ENCODE measurements around the gene MBTPS1.
A peak's percentile ranks its signal among the peaks of the same experiment; 100 is the strongest.

The MBTPS1 gene

GRCh38 chr16:84013787-84014569 is 102.8 kb downstream of the MBTPS1 start:
- no peaks in the 10 kb centered on the region for H3K27me3 ChIP-seq (ENCODE audit: low read depth, low read length)
- H3K79me2 ChIP-seq (ENCODE audit: low read length) = no peaks in the 10 kb centered on the region
- H3K9ac ChIP-seq (ENCODE audit: low read length) = no peak overlapping the region
- H3K27ac ChIP-seq (ENCODE audit: low read length) = no peak overlapping the region
- H3K9me3 ChIP-seq (ENCODE audit: insufficient read depth, low read length) = no peaks in the 10 kb centered on the region
- 0 out of 2 replicates have a peak overlapping the region, but pooled peaks have one; percentile 21 for H2AFZ ChIP-seq (ENCODE audit: low read depth, low read length)
- no peaks in the 10 kb centered on the region for H3K36me3 ChIP-seq (replicated peaks; ENCODE audit: low read depth, low read length)
- H3K4me2 ChIP-seq (ENCODE audit: low read length) = no peak overlapping the region
- no peaks in the 10 kb centered on the region for H4K20me1 ChIP-seq (ENCODE audit: insufficient read depth, low read length)
- no peak overlapping the region for H3K4me3 ChIP-seq (ENCODE audit: low read length)
- H3K4me1 ChIP-seq (ENCODE audit: low read length) = no peaks in the 10 kb centered on the region
- TF ChIP-seq EZH2phosphoT487 (IDR thresholded peaks at IDR 0.05; ENCODE audit: low read depth) (no peak), CTCF (IDR thresholded peaks at IDR 0.05; ENCODE audit: low read depth, low read length) (no peak)

GRCh38 chr16:84009282-84009681 is 107.5 kb downstream of the MBTPS1 start:
- no peak overlapping the region for H3K9ac ChIP-seq (ENCODE audit: low read length)
- TF ChIP-seq CTCF (IDR thresholded peaks at IDR 0.05; ENCODE audit: low read depth, low read length) (no peak), EZH2phosphoT487 (IDR thresholded peaks at IDR 0.05; ENCODE audit: low read depth) (no peak)

GRCh38 chr16:84007965-84008364 is 108.8 kb downstream of the MBTPS1 start:
- H3K4me3 ChIP-seq (ENCODE audit: low read length) = no peak overlapping the region
- H3K79me2 ChIP-seq (ENCODE audit: low read length) = no peaks in the 10 kb centered on the region
- no peak overlapping the region for H3K27ac ChIP-seq (ENCODE audit: low read length)
- no peak overlapping the region for H3K4me2 ChIP-seq (ENCODE audit: low read length)
- H3K4me1 ChIP-seq (ENCODE audit: low read length) = no peaks in the 10 kb centered on the region
- H4K20me1 ChIP-seq (ENCODE audit: insufficient read depth, low read length) = no peaks in the 10 kb centered on the region
- H2AFZ ChIP-seq (ENCODE audit: low read depth, low read length) = no peak overlapping the region
- peaks cover 27% of the 10 kb centered on the region for H3K27me3 ChIP-seq (ENCODE audit: low read depth, low read length)
- no peak overlapping the region for H3K9ac ChIP-seq (ENCODE audit: low read length)
- H3K9me3 ChIP-seq (ENCODE audit: insufficient read depth, low read length) = no peaks in the 10 kb centered on the region
- no peaks in the 10 kb centered on the region for H3K36me3 ChIP-seq (replicated peaks; ENCODE audit: low read depth, low read length)
- no peak for TF ChIP-seq CTCF (IDR thresholded peaks at IDR 0.05; ENCODE audit: low read depth, low read length)
- TF ChIP-seq EZH2phosphoT487 (IDR thresholded peaks at IDR 0.05; ENCODE audit: low read depth) = no peak

More at GRCh38 chr16:84009282-84009681, 107.5 kb downstream of the MBTPS1 start:
- Histone ChIP-seq H3K36me3 (replicated peaks; ENCODE audit: low read depth, low read length) (no peaks in the 10 kb centered on the region), H3K9me3 (ENCODE audit: insufficient read depth, low read length) (no peaks in the 10 kb centered on the region), H3K4me3 (ENCODE audit: low read length) (no peak overlapping the region), H2AFZ (ENCODE audit: low read depth, low read length) (no peak overlapping the region), H3K79me2 (ENCODE audit: low read length) (no peaks in the 10 kb centered on the region), H3K27me3 (ENCODE audit: low read depth, low read length) (peaks cover 23% of the 10 kb centered on the region), H3K27ac (ENCODE audit: low read length) (no peak overlapping the region), H4K20me1 (ENCODE audit: insufficient read depth, low read length) (no peaks in the 10 kb centered on the region), H3K4me1 (ENCODE audit: low read length) (no peaks in the 10 kb centered on the region), H3K4me2 (ENCODE audit: low read length) (no peak overlapping the region)

GRCh38 chr16:84007520-84007919 is 109.2 kb downstream of the MBTPS1 start:
- H3K4me1 ChIP-seq (ENCODE audit: low read length) = no peaks in the 10 kb centered on the region
- H3K4me2 ChIP-seq (ENCODE audit: low read length) = no peak overlapping the region
- peaks cover 30% of the 10 kb centered on the region for H3K27me3 ChIP-seq (ENCODE audit: low read depth, low read length)
- H3K36me3 ChIP-seq (replicated peaks; ENCODE audit: low read depth, low read length) = no peaks in the 10 kb centered on the region
- no peak for TF ChIP-seq EZH2phosphoT487 (IDR thresholded peaks at IDR 0.05; ENCODE audit: low read depth)
- no peak for TF ChIP-seq CTCF (IDR thresholded peaks at IDR 0.05; ENCODE audit: low read depth, low read length)
- H3K4me3 ChIP-seq (ENCODE audit: low read length) = no peak overlapping the region
- H4K20me1 ChIP-seq (ENCODE audit: insufficient read depth, low read length) = no peaks in the 10 kb centered on the region
- no peak overlapping the region for H3K9ac ChIP-seq (ENCODE audit: low read length)
- H3K27ac ChIP-seq (ENCODE audit: low read length) = no peak overlapping the region
- H2AFZ ChIP-seq (ENCODE audit: low read depth, low read length) = no peak overlapping the region
- H3K9me3 ChIP-seq (ENCODE audit: insufficient read depth, low read length) = no peaks in the 10 kb centered on the region
- H3K79me2 ChIP-seq (ENCODE audit: low read length) = no peaks in the 10 kb centered on the region
